K562 (cell line): ENCODE measurements around the gene DPEP2NB. TPM values are rescaled to one million over a fixed set of nuclear protein-coding genes. Genes with fewer than 3 reads are reported as not detected.

ENCODE experiments used
- ATF7 ChIP-seq: fragments of 450-650 bp; IDR thresholded peaks from 2 replicates; pipeline ENCODE4 v1.7.1; 2014; ENCODE audit warnings: mild to moderate bottlenecking, moderate library complexity
- BCL6 ChIP-seq: fragments of 250-450 bp; sonication (Bioruptor Pico); IDR thresholded peaks from 2 replicates; pipeline ENCODE4 v1.4.0; 2020
- DEAF1 ChIP-seq: fragments of 450-650 bp; formaldehyde crosslinking; IDR thresholded peaks from 2 replicates; pipeline ENCODE4 v1.4.0; 2020; ENCODE audit warnings: mild to moderate bottlenecking, moderate library complexity
- ETS1 ChIP-seq: conservative IDR thresholded peaks from 2 replicates; pipeline ENCODE4 v1.6.1; 2011; ENCODE audit warnings: low read depth, mild to moderate bottlenecking, low read length; ENCODE audit not compliant: control insufficient read depth
- FUS ChIP-seq: fragments of 200-400 bp; formaldehyde crosslinking; optimal IDR thresholded peaks from 2 replicates; pipeline ENCODE3; 2017; ENCODE audit warnings: low read depth, low read length
- MEF2D ChIP-seq: conservative IDR thresholded peaks from 2 replicates; pipeline ENCODE4 v1.6.1; 2016; ENCODE audit warnings: low read depth, missing genetic modification characterization, missing compliant biosample characterization
- NEUROD1 ChIP-seq: fragments of 150-350 bp; IDR thresholded peaks from 2 replicates; pipeline ENCODE4 v1.6.1; 2014; ENCODE audit warnings: borderline replicate concordance, low read length, low read depth; ENCODE audit not compliant: partially characterized antibody
- PREB ChIP-seq: sonication (generic); formaldehyde crosslinking; IDR thresholded peaks from 2 replicates; pipeline ENCODE4 v1.8.1; 2023; ENCODE audit warnings: mild to moderate bottlenecking, missing genetic modification reagents
- PTBP1 ChIP-seq: fragments of 200-400 bp; formaldehyde crosslinking; IDR thresholded peaks from 2 replicates; pipeline ENCODE4 v1.6.1; 2017; ENCODE audit warnings: low read depth, low read length
- PURB ChIP-seq: sonication (generic); formaldehyde crosslinking; IDR thresholded peaks from 2 replicates; pipeline ENCODE4 v1.9.0; 2021; ENCODE audit warnings: low read depth, mild to moderate bottlenecking, missing genetic modification reagents
- SETDB1 ChIP-seq: IDR thresholded peaks from one replicate; pipeline ENCODE4 v1.6.1; 2012; ENCODE audit warnings: low read length, control low read depth, inconsistent platforms
- SRSF7 ChIP-seq: fragments of 200-400 bp; formaldehyde crosslinking; optimal IDR thresholded peaks from 2 replicates; pipeline ENCODE3; 2017; ENCODE audit warnings: mild to moderate bottlenecking, low read depth, low read length
- TAF1 ChIP-seq: IDR thresholded peaks from 2 replicates; pipeline ENCODE4 v1.6.1; 2011; ENCODE audit warnings: mild to moderate bottlenecking, low read length, moderate library complexity; ENCODE audit not compliant: insufficient read depth, control insufficient read depth, severe bottlenecking; ENCODE audit errors: extremely low read depth
- TEAD1 ChIP-seq, 2 experiments: fragments of 450-650 bp in 1 of 2; sonication (generic) in 1 of 2; formaldehyde crosslinking; IDR thresholded peaks; 2 replicates each; pipeline versions ENCODE4 v1.4.0 to v1.8.0; 2020 to 2022; ENCODE audit warnings: mild to moderate bottlenecking in 2 of 2, missing genetic modification reagents in 1 of 2
- TFE3 ChIP-seq: fragments of 450-650 bp; formaldehyde crosslinking; IDR thresholded peaks from 2 replicates; pipeline ENCODE4 v1.4.0; 2020; ENCODE audit warnings: mild to moderate bottlenecking, mixed read lengths
- ZBTB7A ChIP-seq: IDR thresholded peaks from 2 replicates; pipeline ENCODE4 v1.6.1; 2011; ENCODE audit warnings: low read depth, mild to moderate bottlenecking, low read length, moderate library complexity, borderline replicate concordance; ENCODE audit not compliant: control insufficient read depth
- ZNF133 ChIP-seq: fragments of 250-450 bp; sonication (Bioruptor Pico); IDR thresholded peaks from 2 replicates; pipeline ENCODE4 v1.4.0; 2020; ENCODE audit warnings: mild to moderate bottlenecking
- ZNF239 ChIP-seq: fragments of 250-450 bp; sonication (Bioruptor Pico); IDR thresholded peaks from 2 replicates; pipeline ENCODE4 v1.4.0; 2020; ENCODE audit warnings: mild to moderate bottlenecking
- ZNF639 ChIP-seq, 2 experiments: fragments of 200-800 bp in 1 of 2; sonication (Bioruptor generic) in 1 of 2; sonication (generic) in 1 of 2; formaldehyde crosslinking in 1 of 2; IDR thresholded peaks in 1 of 2; conservative IDR thresholded peaks in 1 of 2; 2 replicates each; pipeline versions ENCODE4 v1.5.0 to v1.6.1; 2016 to 2020; ENCODE audit warnings: missing compliant biosample characterization in 1 of 2, missing genetic modification characterization in 1 of 2, missing genetic modification reagents in 1 of 2
- ZNF764 ChIP-seq: fragments of 250-450 bp; sonication (Bioruptor Pico); IDR thresholded peaks from 2 replicates; pipeline ENCODE4 v1.4.0; 2020; ENCODE audit warnings: low read depth, mild to moderate bottlenecking, moderate library complexity
- polyA plus RNA-seq, 8 experiments: library from polyadenylated mRNA; depleted of rRNA in 4 of 8; stranded (reverse) in 5 of 8; unstranded in 3 of 8; fragments of >200 nt; fragmentation: Nextera tagmentation in 2 of 8; fragmentation: Illumina TruSeq in 1 of 8; extraction: Ambion mirVana in 2 of 8; extraction: Trizol in 1 of 8; gene quantifications; 2 replicates each; pipeline versions ENCODE4 v1.2.1 to v1.2.3, GENCODE V29; 2011 to 2014; ENCODE audit warnings: inconsistent platforms in 1 of 8, missing spikeins in 1 of 8
- total RNA-seq, 7 experiments: library from RNA; depleted of rRNA in 6 of 7; stranded (reverse); fragments of >200 nt in 6 of 7; fragmentation: Illumina TruSeq in 2 of 7; extraction: Trizol in 2 of 7; gene quantifications; 2 replicates each; pipeline versions ENCODE4 v1.2.1 to v1.2.3, GENCODE V29; 2011 to 2021; ENCODE audit warnings: low replicate concordance in 1 of 7

DPEP2NB gene
- total and polyA plus RNA-seq, 9 of the 15 experiments (the other 6 are each of a cell fraction or from before 2014, with no cell fraction given), result not detected

GRCh38 chr16:68022728-68023537, 7.2 kb upstream of the DPEP2NB start, which contains the start of the genes DDX28 and DUS2 (continued):
- no peak for TF ChIP-seq ZNF764
- TF ChIP-seq SETDB1, result no peak
- peak; percentile 91 for TF ChIP-seq TAF1
- TF ChIP-seq TEAD1 (CRISPR knock-in tag; IDR thresholded peaks at IDR 0.05), result peak in 1 of 2 experiments; percentile 69; a peak in 1 of 4 replicates
- TF ChIP-seq ETS1, result no peak
- no peak for TF ChIP-seq PTBP1
- peak in 1 of 2 experiments; percentile 30; a peak in 1 of 4 replicates for TF ChIP-seq ZNF639 (CRISPR knock-in tag; conservative IDR thresholded peaks at IDR 0.05 in 1 of 2, IDR thresholded peaks at IDR 0.05 in 1 of 2)
- TF ChIP-seq TFE3 (CRISPR knock-in tag), result peak; percentile 43; the same call in 1 of the 2 replicates
- no peak for TF ChIP-seq ZNF239 (CRISPR knock-in tag)
- no peak for TF ChIP-seq ZNF133 (CRISPR knock-in tag)
- TF ChIP-seq ATF7, result peak; percentile 96
- TF ChIP-seq PURB, result no peak
- no peak for TF ChIP-seq DEAF1 (CRISPR knock-in tag)
- TF ChIP-seq BCL6 (CRISPR knock-in tag), result no peak
- no peak for TF ChIP-seq MEF2D (tag)
- no peak for TF ChIP-seq PREB (CRISPR knock-in tag)
- no peak for TF ChIP-seq FUS
- TF ChIP-seq SRSF7, result no peak
- peak; percentile 85 for TF ChIP-seq NEUROD1
- no peak for TF ChIP-seq ZBTB7A
